Measurements from ENCODE around the gene GLIS1. TPM values are rescaled to one million over a fixed set of nuclear protein-coding genes. Genes with fewer than 3 reads are reported as not detected.

The GLIS1 gene
- total and polyA plus RNA-seq, 2 of the 8 experiments (the other 6 are each of a cell fraction or from before 2014, with no cell fraction given) = 0.15 to 0.22 TPM

GRCh38 chr1:53542551-53542950 lies 196.4 kb downstream of the GLIS1 start (continued):
- TF ChIP-seq CHD7 (IDR thresholded peaks at IDR 0.05; ENCODE audit: insufficient replicate concordance, low read length) (no peak), POLR2A (IDR thresholded peaks at IDR 0.05; ENCODE audit: control extremely low read depth in 1 of 2, low read depth in 2 of 2, low read length in 2 of 2) (no peak)

Data from H1 (cell line).